CD14-positive monocyte (primary cell): ENCODE results near the gene TASOR2. TPM values are rescaled to one million over a fixed set of nuclear protein-coding genes. Genes with fewer than 3 reads are reported as not detected.
A peak's percentile ranks its signal among the peaks of the same experiment; 100 is the strongest.

ENCODE experiments used
- DNase-seq, 3 donors: peaks; one replicate each; pipeline ENCODE4 v3.0.0-alpha.2; 2011 to 2022
- H2AFZ ChIP-seq: 2 replicates; pipeline ENCODE4 v1.6.0; 2012; ENCODE audit warnings: mild to moderate bottlenecking, low read depth, low read length, inconsistent platforms; ENCODE audit not compliant: insufficient read depth, poor library complexity, severe bottlenecking
- H3K27ac ChIP-seq, 2 donors: 1 replicate in 1 of 2; 2 replicates in 1 of 2; pipeline ENCODE4 v1.5.1; 2012 to 2013; ENCODE audit warnings: low read length in 2 of 2, control low read depth in 1 of 2, inconsistent platforms in 1 of 2, low read depth in 1 of 2, mild to moderate bottlenecking in 1 of 2
- H3K27me3 ChIP-seq, 2 donors: one replicate each; pipeline versions ENCODE4 v1.6.0 to v1.6.1; 2011 to 2013; ENCODE audit warnings: low read length in 2 of 2; ENCODE audit not compliant: control insufficient read depth in 2 of 2, insufficient read depth in 2 of 2
- H3K36me3 ChIP-seq, 2 donors: replicated peaks in 1 of 2; 1 replicate in 1 of 2; 2 replicates in 1 of 2; pipeline versions ENCODE4 v1.5.1 to v1.6.1; 2012 to 2013; ENCODE audit warnings: low read length in 2 of 2, control low read depth in 1 of 2, inconsistent platforms in 1 of 2, mild to moderate bottlenecking in 1 of 2; ENCODE audit not compliant: insufficient read depth in 2 of 2, control insufficient read depth in 1 of 2
- H3K4me1 ChIP-seq, 2 donors: 1 replicate in 1 of 2; 2 replicates in 1 of 2; pipeline versions ENCODE4 v1.5.1 to v1.6.1; 2012 to 2013; ENCODE audit warnings: low read length in 2 of 2, control low read depth in 1 of 2, inconsistent platforms in 1 of 2, mild to moderate bottlenecking in 1 of 2, moderate library complexity in 1 of 2; ENCODE audit not compliant: insufficient read depth in 2 of 2, control insufficient read depth in 1 of 2
- H3K4me2 ChIP-seq: replicated peaks from 2 replicates; pipeline ENCODE3; 2012; ENCODE audit warnings: low read length, moderate library complexity, mild to moderate bottlenecking; ENCODE audit not compliant: poor library complexity, severe bottlenecking; ENCODE audit errors: extremely low read depth
- H3K4me3 ChIP-seq, 3 experiments: fragments of 200-600 bp in 1 of 3; sonication (generic) in 1 of 3; replicated peaks in 1 of 3; 1 replicate in 2 of 3; 2 replicates in 1 of 3; pipeline ENCODE4 v1.5.1; 2011 to 2013; ENCODE audit warnings: low read length in 3 of 3, mild to moderate bottlenecking in 3 of 3, control low read depth in 2 of 3, low read depth in 2 of 3, inconsistent platforms in 1 of 3, moderate library complexity in 1 of 3
- H3K79me2 ChIP-seq: 2 replicates; pipeline ENCODE4 v1.6.0; 2012; ENCODE audit warnings: mild to moderate bottlenecking, control low read depth, inconsistent platforms, low read length, moderate library complexity; ENCODE audit not compliant: insufficient read depth
- H3K9ac ChIP-seq: 2 replicates; pipeline ENCODE4 v1.6.0; 2017; ENCODE audit warnings: low read length, mild to moderate bottlenecking; ENCODE audit not compliant: insufficient read depth, poor library complexity, severe bottlenecking
- H3K9me3 ChIP-seq, 2 donors: replicated peaks in 1 of 2; 1 replicate in 1 of 2; 2 replicates in 1 of 2; pipeline versions ENCODE4 v1.5.1 to v1.6.1; 2012 to 2013; ENCODE audit warnings: low read length in 2 of 2, control low read depth in 1 of 2; ENCODE audit not compliant: control insufficient read depth in 1 of 2, insufficient read depth in 1 of 2
- H4K20me1 ChIP-seq: 2 replicates; pipeline ENCODE4 v1.6.0; 2012; ENCODE audit warnings: mild to moderate bottlenecking, low read length, control low read depth, moderate library complexity; ENCODE audit not compliant: insufficient read depth
- H3K27ac Mint-ChIP-seq, 7 donors: one replicate each; pipeline ENCODE4 v1.8.0; 2020; ENCODE audit warnings: mild to moderate bottlenecking in 7 of 7, mixed read lengths in 7 of 7, moderate library complexity in 6 of 7, inconsistent platforms in 2 of 7
- H3K27me3 Mint-ChIP-seq, 3 donors: one replicate each; pipeline ENCODE4 v1.8.0; 2021 to 2022; ENCODE audit warnings: low read depth in 3 of 3, mild to moderate bottlenecking in 3 of 3, mixed read lengths in 3 of 3, moderate library complexity in 3 of 3, inconsistent platforms in 1 of 3
- H3K36me3 Mint-ChIP-seq, 2 donors: one replicate each; pipeline ENCODE4 v1.8.0; 2020; ENCODE audit warnings: mixed read lengths in 2 of 2, inconsistent platforms in 1 of 2, mild to moderate bottlenecking in 1 of 2
- H3K4me1 Mint-ChIP-seq: one replicate; pipeline ENCODE4 v1.8.0; 2020; ENCODE audit warnings: mild to moderate bottlenecking, mixed read lengths
- H3K4me3 Mint-ChIP-seq, 2 donors: one replicate each; pipeline ENCODE4 v1.8.0; 2020; ENCODE audit warnings: mild to moderate bottlenecking in 2 of 2, mixed read lengths in 2 of 2, moderate library complexity in 1 of 2
- H3K9me3 Mint-ChIP-seq, 7 donors: one replicate each; pipeline ENCODE4 v1.8.0; 2020 to 2022; ENCODE audit warnings: mixed read lengths in 7 of 7, mild to moderate bottlenecking in 6 of 7, moderate library complexity in 6 of 7, inconsistent platforms in 2 of 7
- CTCF ChIP-seq: fragments of 200-600 bp; IDR thresholded peaks from one replicate; pipeline ENCODE4 v1.8.0; 2022; ENCODE audit warnings: antibody characterized with exemption, mild to moderate bottlenecking
- WGBS: methylation state at CpG from one replicate; pipeline ENCODE4 v1.1.5; 2013; ENCODE audit warnings: missing lambda C conversion rate; ENCODE audit not compliant: insufficient coverage; 5-methylcytosine and 5-hydroxymethylcytosine counted together
- intact Hi-C, 2 donors: fragments of 100-400 bp; cut with micrococcal nuclease; formaldehyde crosslinking; loops; one replicate each; pipeline versions ENCODE4 v1.15.0 to v1.15.1; 2023
- polyA plus RNA-seq, 3 donors: library from polyadenylated mRNA; depleted of rRNA in 1 of 3; unstranded in 2 of 3; stranded (reverse) in 1 of 3; fragments of 300-500 nt in 2 of 3; fragments of >200 nt in 1 of 3; fragmentation: Illumina TruSeq in 2 of 3; gene quantifications; 1 replicate in 2 of 3; 2 replicates in 1 of 3; pipeline ENCODE4 v1.2.3, GENCODE V29; 2012 to 2021

TASOR2 gene
- polyA plus RNA-seq, 3 donors: 3.2 to 12.3 (median 9.5) TPM

DNA sequence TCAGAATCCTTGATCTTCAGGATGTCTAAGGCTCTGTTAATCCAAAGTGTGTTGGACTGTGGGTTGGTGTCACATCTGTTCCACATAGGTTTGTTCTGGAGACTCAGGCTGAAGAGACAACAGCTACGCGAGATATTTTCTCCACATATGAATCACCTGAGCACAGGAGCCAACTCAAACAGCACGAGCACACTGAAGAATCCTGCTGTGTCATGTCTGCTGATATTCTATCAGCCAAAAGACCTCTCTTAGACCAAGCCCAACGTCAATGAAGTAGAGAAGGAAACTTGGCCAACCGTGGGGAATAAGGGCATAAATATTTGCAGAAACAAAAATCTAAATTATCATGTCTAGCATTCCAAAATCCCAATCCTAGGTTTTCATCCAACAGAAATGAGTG lies 2.7 kb upstream of the TASOR2 start:
- WGBS: 100% methylated on average over 1 of the region's 5 CpGs

GRCh38 chr10:5683065-5683464 lies 1.6 kb upstream of the TASOR2 start:
- WGBS: 100% methylated on average over 1 of the region's 3 CpGs
- H3K4me1 ChIP-seq: peaks cover 17 to 21% of the 10 kb centered on the region in 2 donors
- H3K79me2 ChIP-seq: peaks cover 35% of the 10 kb centered on the region
- Mint-ChIP-seq H3K9me3 (no peaks in the 10 kb centered on the region), H3K36me3 (no peaks in the 10 kb centered on the region), H3K4me1 (peaks cover 33% of the 10 kb centered on the region), H3K27ac (no peak overlapping the region), H3K4me3 (no peak overlapping the region), H3K27me3 (peaks cover 0 to 3% (median 2%) of the 10 kb centered on the region in 3 donors)
- no peaks in the 10 kb centered on the region for H3K9me3 ChIP-seq
- peak overlapping the region; percentile 29 for H2AFZ ChIP-seq
- H3K27me3 ChIP-seq: no peaks in the 10 kb centered on the region
- no peak overlapping the region for H3K4me3 ChIP-seq
- no peaks in the 10 kb centered on the region for H3K36me3 ChIP-seq
- intact Hi-C loops: loop anchor here (5.0 to 10.0 kb wide), 3 partner anchors 132 to 292 kb away; partner anchors contain the start of genes ANKRD16 (in 1 of the 2), GDI2 (in 1 of the 2) and IL15RA (in 1 of the 2)
- DNase-seq: no peak
- no peak overlapping the region for H3K27ac ChIP-seq
- H3K4me2 ChIP-seq: no peak overlapping the region
- peaks cover 26% of the 10 kb centered on the region for H4K20me1 ChIP-seq
- TF ChIP-seq CTCF: no peak
- no peak overlapping the region for H3K9ac ChIP-seq

More for the DNA sequence above, 2.7 kb upstream of the TASOR2 start:
- H3K79me2 ChIP-seq: peaks cover 23% of the 10 kb centered on the region
- H3K9ac ChIP-seq: no peak overlapping the region
- no peaks in the 10 kb centered on the region for H3K36me3 ChIP-seq
- no peaks in the 10 kb centered on the region for H3K9me3 ChIP-seq
- Mint-ChIP-seq H3K36me3 (no peaks in the 10 kb centered on the region), H3K27ac (no peak overlapping the region), H3K9me3 (no peaks in the 10 kb centered on the region), H3K4me3 (no peak overlapping the region), H3K4me1 (peaks cover 28% of the 10 kb centered on the region), H3K27me3 (peaks cover 2 to 4% (median 3%) of the 10 kb centered on the region in 3 donors)
- no peak overlapping the region for H2AFZ ChIP-seq
- H3K27ac ChIP-seq: no peak overlapping the region
- peaks cover 17 to 20% of the 10 kb centered on the region in 2 donors for H3K4me1 ChIP-seq
- no peak for DNase-seq
- TF ChIP-seq CTCF: no peak
- no peaks in the 10 kb centered on the region for H3K27me3 ChIP-seq
- H3K4me2 ChIP-seq: no peak overlapping the region
- H3K4me3 ChIP-seq: no peak overlapping the region
- intact Hi-C loops: loop anchor here (5.0 to 10.0 kb wide), 3 partner anchors 133 to 293 kb away; partner anchors contain the start of genes ANKRD16 (in 1 of the 2), GDI2 (in 1 of the 2) and IL15RA (in 1 of the 2)
- H4K20me1 ChIP-seq: peaks cover 15% of the 10 kb centered on the region
